Measurements from ENCODE around the gene MRPL42.

MRPL42 gene

DNA sequence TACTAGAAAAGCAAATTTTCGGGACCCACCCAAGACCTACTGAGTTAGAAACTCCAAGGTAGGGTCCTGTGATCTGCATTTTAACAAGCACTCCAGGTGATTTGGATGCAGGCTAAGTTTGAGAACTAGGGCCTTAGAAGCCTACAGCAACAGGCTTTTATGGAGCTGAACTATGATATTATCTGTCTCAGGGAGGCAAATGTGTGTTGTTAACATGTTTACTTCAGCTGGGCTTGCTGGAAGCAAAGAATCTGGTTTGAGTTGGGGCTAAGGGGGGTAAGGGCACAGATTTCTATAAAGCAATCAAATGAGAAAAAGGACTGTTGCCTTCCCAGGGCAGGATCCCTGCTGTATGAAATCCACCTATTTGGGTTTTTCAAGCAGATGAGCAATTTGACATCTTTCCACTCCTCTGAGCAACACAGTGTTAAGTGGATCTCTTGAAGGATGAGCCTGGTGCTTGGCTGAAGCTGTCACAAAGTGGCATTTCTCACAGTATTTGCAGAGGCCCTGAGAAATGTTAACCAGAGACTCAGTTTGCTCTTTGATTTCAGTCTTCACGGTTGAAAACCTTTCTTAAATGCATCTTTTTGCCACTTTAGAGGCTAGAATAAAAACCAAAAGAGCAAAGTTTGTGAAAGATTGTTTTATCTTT, 68.9 kb downstream of the MRPL42 start:
- ChIA-PET CTCF (interaction anchor here (0.7 to 1.4 kb wide), 2 partner anchors 33 to 276 kb away, joined by 3 to 8 read pairs; no protein-coding TSS in a partner anchor), POLR2A (ENCODE audit: low non-redundant PET) (no interaction called here)

GRCh38 chr12:93536766-93537488, 69.6 kb downstream of the MRPL42 start:
- ChIA-PET CTCF (interaction anchor here (0.9 to 1.4 kb wide), 2 partner anchors 34 to 564 kb away, joined by 3 to 8 read pairs; no protein-coding TSS in a partner anchor), POLR2A (ENCODE audit: low non-redundant PET) (no interaction called here)
- DNase-seq (ENCODE audit: low spot score), result no peak
- TF ChIP-seq CTCF (conservative IDR thresholded peaks at IDR 0.05; ENCODE audit: low read depth), result no peak
- H3K27ac ChIP-seq, result no peak overlapping the region

More for the DNA sequence above, 68.9 kb downstream of the MRPL42 start:
- no peak overlapping the region for H3K27ac ChIP-seq
- no peak for DNase-seq (ENCODE audit: low spot score)
- TF ChIP-seq CTCF (conservative IDR thresholded peaks at IDR 0.05; ENCODE audit: low read depth), result no peak

DNA sequence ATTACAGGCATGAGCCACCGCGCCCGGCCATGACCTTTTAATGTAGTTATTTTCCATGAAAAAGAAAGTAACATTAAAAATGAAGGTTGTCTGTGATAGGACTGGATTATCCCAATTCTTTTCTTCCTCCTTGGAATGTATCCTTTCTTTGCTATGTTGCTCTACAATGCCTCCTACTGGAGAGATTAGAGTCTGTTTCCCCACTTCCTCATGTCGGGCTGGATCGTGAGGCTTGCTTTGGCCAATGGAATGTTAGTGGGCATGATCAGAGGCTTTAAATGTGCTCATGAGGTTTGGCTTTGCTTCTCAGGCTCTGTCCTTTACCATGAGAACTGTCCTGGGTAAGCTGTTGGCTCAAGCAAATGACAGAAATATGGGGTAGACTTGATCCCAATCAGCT, 70.5 kb downstream of the MRPL42 start:
- TF ChIP-seq CTCF (conservative IDR thresholded peaks at IDR 0.05; ENCODE audit: low read depth), result no peak
- CTCF ChIA-PET, result no interaction called here
- no peak for DNase-seq (ENCODE audit: low spot score)
- POLR2A ChIA-PET (ENCODE audit: low non-redundant PET), result no interaction called here
- no peak overlapping the region for H3K27ac ChIP-seq

- H3K27ac ChIP-seq, result no peak overlapping the region
- POLR2A ChIA-PET (ENCODE audit: low non-redundant PET), result no interaction called here
Observed at GRCh38 chr12:93539821-93540220, 72.5 kb downstream of the MRPL42 start.

DNA sequence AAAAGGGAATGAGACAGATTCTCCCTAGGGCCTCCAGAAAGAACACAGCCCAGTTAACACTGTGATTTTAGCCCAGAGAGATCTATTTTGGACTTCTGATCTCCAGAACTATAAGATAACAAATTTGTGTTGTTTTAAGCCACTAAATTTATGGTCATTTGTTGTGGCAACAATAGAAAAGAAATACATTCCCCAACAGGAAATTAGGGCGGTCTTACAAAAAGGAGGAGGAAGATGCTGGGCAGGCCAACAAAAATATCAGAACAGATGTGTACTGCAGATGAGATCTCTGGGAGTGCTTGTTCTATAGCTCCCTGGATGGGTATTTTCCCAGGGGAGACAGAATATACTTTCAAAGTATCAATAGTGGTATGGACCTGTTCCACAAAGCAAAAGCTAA, 73.2 kb downstream of the MRPL42 start:
- CTCF ChIA-PET, result interaction anchor here (0.7 kb wide), 1 partner anchor 264 kb away, joined by 3 read pairs; no protein-coding TSS in a partner anchor
- TF ChIP-seq CTCF (conservative IDR thresholded peaks at IDR 0.05; ENCODE audit: low read depth), result no peak

More at GRCh38 chr12:93539821-93540220, 72.5 kb downstream of the MRPL42 start:
- CTCF ChIA-PET, result no interaction called here
- no peak for DNase-seq (ENCODE audit: low spot score)
- no peak for TF ChIP-seq CTCF (conservative IDR thresholded peaks at IDR 0.05; ENCODE audit: low read depth)

DNA sequence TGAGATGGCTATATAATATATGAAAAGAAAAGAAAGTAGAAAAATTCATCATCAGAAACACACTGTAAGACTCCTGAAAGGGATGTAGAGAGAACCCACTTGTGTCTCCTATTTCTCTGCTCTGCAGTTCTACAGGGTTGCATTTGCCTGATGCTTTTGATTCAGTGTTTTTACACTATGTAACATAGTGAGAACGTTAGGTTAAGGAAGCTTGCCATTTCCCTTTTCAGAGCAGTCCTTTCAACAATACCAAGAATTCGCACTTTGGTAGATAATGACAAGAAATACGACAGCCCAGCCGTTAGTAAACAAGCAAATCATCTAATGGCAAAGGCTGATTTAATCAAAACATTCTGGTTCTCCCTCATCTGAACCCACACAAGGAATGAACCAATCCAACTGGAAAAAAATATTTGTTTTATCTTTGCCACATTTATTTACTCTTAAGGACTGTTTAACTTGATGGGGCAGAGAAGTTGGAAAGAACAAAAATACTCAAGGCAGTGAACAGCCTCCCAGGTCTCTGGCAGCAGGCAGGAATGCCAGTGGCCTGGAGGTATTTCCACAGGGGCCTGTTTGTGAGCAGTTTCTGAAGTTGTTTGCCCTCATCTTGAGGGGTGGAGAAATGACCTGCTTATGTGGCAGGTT, 74.4 kb downstream of the MRPL42 start:
- H3K27ac ChIP-seq, result no peak overlapping the region
- no peak for TF ChIP-seq CTCF (conservative IDR thresholded peaks at IDR 0.05; ENCODE audit: low read depth)
- ChIA-PET POLR2A (ENCODE audit: low non-redundant PET) (no interaction called here), CTCF (no interaction called here)
- no peak for DNase-seq (ENCODE audit: low spot score)

More for the DNA sequence above, 73.2 kb downstream of the MRPL42 start:
- POLR2A ChIA-PET (ENCODE audit: low non-redundant PET), result no interaction called here
- H3K27ac ChIP-seq, result no peak overlapping the region
- no peak for DNase-seq (ENCODE audit: low spot score)

Data from RWPE1 (cell line).